C4-2B (cell line): ENCODE results near the gene GRIA1.
A peak's percentile ranks its signal among the peaks of the same experiment; 100 is the strongest.

Source experiments
- H3K27ac ChIP-seq: fragments of 450-650 bp; 2 replicates; pipeline ENCODE4 v1.5.1; 2017
- ZFX ChIP-seq: fragments of 450-650 bp; IDR thresholded peaks from 2 replicates; pipeline ENCODE4 v1.6.1; 2017
- TF ChIP-seq, protein P1 (sequence below): fragments of 450-650 bp; conservative IDR thresholded peaks from 2 replicates; pipeline ENCODE4 v1.5.1; 2017; ENCODE audit warnings: mild to moderate bottlenecking

The GRIA1 gene

GRCh38 chr5:153816870-153817269 lies 326.4 kb downstream of the GRIA1 start:
- TF ChIP-seq, protein P1, sequence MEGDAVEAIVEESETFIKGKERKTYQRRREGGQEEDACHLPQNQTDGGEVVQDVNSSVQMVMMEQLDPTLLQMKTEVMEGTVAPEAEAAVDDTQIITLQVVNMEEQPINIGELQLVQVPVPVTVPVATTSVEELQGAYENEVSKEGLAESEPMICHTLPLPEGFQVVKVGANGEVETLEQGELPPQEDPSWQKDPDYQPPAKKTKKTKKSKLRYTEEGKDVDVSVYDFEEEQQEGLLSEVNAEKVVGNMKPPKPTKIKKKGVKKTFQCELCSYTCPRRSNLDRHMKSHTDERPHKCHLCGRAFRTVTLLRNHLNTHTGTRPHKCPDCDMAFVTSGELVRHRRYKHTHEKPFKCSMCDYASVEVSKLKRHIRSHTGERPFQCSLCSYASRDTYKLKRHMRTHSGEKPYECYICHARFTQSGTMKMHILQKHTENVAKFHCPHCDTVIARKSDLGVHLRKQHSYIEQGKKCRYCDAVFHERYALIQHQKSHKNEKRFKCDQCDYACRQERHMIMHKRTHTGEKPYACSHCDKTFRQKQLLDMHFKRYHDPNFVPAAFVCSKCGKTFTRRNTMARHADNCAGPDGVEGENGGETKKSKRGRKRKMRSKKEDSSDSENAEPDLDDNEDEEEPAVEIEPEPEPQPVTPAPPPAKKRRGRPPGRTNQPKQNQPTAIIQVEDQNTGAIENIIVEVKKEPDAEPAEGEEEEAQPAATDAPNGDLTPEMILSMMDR, result peak; percentile 12; the same call in 1 of the 2 replicates
- TF ChIP-seq ZFX, result no peak
- H3K27ac ChIP-seq, result no peak overlapping the region

DNA sequence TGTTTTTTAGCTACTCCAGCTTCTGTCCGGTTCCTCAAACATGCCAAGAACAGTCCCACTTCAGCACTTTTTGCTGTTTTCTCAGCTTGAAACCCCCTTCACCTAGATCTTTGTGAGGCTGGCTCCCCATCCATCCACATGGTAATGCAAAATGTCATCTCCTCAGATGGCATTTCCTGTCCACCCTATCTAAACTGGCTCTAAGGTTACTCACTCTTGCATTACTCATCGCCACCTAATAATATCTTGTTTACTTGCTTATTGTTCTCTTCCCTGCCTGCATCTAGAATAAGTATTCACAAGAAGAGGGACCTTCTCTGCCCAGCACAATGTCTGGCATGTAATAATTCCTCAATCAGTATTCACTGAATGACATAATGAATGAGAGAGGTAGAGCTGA lies 328.2 kb downstream of the GRIA1 start:
- H3K27ac ChIP-seq, result no peak overlapping the region
- TF ChIP-seq, protein P1, result no peak
- TF ChIP-seq ZFX, result no peak

- no peak overlapping the region for H3K27ac ChIP-seq
- TF ChIP-seq, protein P1, result no peak
- TF ChIP-seq ZFX, result no peak
These were observed 332.6 kb downstream of the GRIA1 start for GRCh38 chr5:153823036-153823435.

- no peak overlapping the region for H3K27ac ChIP-seq
- no peak for TF ChIP-seq ZFX
- TF ChIP-seq, protein P1, result no peak
These were observed 334.4 kb downstream of the GRIA1 start for GRCh38 chr5:153824909-153825308.

- H3K27ac ChIP-seq, result no peak overlapping the region
- TF ChIP-seq, protein P1, result peak; percentile 25
- TF ChIP-seq ZFX, result no peak
These were observed 336.9 kb downstream of the GRIA1 start for GRCh38 chr5:153827397-153827796.

DNA sequence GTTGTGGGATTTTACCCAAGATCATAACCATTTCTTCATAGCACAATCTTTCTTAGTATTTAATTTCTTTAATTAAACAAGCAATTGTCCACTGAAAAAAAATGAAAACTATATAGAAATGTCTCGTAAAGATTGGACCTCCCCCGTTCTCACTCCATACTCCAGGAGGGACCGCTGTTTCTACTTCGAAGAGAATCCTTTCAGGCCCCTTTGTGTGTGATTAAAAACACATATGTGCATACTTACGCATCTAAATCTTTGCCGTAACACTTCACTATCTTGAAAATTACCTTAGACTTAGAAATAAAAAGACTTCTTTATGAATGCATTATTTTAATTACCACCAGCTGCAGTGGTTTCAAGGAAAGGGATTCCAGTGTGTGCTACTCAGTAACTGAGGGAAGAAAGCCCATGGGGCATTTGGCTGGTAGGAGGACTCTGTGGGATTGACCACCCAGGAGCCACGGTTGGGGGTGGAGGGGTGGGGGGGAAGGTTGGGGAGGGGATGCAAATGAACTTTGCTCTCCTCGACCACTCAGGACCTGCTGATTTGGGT lies 339.1 kb downstream of the GRIA1 start:
- H3K27ac ChIP-seq, result no peak overlapping the region
- TF ChIP-seq ZFX, result no peak
- TF ChIP-seq, protein P1, result no peak

DNA sequence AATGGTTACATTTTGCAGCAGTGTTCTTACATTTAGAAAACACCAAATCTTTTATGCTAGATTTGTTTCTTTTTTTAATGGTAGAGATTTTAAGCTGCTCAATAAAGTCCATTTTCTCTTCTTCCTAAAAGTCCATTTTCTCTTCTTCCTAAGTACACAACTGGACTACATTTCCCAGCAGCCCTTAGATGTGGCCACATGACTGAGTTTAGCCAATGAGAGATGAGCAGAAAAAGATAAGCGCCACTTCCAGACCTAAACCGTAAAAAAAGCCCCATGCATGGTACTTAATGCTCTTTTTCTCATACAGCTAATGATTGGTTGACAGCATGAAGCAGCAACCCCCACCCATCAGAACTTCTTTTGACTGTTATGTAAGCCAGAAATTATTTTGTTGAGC lies 341.5 kb downstream of the GRIA1 start:
- TF ChIP-seq, protein P1, result no peak
- no peak for TF ChIP-seq ZFX
- no peak overlapping the region for H3K27ac ChIP-seq
